Measurements from ENCODE around the gene NSMCE1. TPM values are rescaled to one million over a fixed set of nuclear protein-coding genes. Genes with fewer than 3 reads are reported as not detected.

NSMCE1 gene
- total RNA-seq, 4 donors from 2014 or later: 36.4 to 42.0 (median 40.6) TPM

DNA sequence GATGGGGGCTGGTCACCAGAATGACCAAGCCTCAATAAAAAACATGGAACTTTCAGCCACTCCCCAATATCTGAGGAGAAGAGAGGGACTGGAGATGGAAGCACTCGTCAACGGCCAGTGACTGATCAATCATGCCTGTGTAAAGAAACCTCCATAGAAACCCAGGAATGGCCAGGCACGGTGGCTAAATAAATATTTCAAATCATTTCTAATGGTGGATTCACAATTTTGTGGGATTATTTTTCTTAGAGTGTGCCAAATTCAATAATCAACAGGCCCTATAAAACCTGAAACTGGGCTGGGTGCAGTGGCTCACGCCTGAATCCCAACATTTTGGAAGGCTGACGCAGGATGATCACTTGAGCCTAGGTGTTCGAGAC lies 16.4 kb downstream of the NSMCE1 start:
- TF ChIP-seq, protein P1, sequence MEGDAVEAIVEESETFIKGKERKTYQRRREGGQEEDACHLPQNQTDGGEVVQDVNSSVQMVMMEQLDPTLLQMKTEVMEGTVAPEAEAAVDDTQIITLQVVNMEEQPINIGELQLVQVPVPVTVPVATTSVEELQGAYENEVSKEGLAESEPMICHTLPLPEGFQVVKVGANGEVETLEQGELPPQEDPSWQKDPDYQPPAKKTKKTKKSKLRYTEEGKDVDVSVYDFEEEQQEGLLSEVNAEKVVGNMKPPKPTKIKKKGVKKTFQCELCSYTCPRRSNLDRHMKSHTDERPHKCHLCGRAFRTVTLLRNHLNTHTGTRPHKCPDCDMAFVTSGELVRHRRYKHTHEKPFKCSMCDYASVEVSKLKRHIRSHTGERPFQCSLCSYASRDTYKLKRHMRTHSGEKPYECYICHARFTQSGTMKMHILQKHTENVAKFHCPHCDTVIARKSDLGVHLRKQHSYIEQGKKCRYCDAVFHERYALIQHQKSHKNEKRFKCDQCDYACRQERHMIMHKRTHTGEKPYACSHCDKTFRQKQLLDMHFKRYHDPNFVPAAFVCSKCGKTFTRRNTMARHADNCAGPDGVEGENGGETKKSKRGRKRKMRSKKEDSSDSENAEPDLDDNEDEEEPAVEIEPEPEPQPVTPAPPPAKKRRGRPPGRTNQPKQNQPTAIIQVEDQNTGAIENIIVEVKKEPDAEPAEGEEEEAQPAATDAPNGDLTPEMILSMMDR (IDR thresholded peaks at IDR 0.05; ENCODE audit: low read depth): no peak

DNA sequence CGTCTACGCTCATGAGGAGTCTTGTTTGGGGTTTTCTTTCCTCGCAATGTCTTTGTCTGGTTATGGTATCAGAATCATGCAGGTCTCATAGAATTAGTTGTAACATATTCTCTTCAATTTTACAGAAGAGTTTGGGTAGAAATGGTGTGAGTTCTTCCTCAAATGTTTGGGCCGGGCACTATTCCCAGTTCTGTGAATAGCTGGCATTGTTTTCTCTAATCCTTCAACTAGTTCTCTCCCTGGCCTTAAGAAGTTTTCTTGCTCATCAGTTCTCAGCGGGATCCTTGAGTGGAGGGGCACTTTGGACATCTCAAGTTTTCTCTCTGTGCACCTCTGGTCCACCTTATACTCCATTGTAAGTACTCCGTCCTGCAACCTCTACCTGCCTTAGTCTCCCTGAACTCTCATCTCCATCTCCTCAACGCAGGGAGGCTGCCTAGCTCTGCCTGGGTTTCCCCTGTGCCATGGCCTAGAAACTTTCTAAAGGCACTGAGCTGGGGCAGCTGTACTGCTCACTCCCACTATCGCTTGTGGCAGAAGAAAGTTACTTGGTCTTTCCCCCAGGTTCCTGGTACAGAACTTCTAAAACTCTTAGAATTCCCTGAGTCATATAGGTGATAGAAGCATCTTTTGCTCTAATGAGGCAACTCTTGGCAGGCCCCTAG lies 16.9 kb downstream of the NSMCE1 start:
- TF ChIP-seq, protein P1 (IDR thresholded peaks at IDR 0.05; ENCODE audit: low read depth): no peak

DNA sequence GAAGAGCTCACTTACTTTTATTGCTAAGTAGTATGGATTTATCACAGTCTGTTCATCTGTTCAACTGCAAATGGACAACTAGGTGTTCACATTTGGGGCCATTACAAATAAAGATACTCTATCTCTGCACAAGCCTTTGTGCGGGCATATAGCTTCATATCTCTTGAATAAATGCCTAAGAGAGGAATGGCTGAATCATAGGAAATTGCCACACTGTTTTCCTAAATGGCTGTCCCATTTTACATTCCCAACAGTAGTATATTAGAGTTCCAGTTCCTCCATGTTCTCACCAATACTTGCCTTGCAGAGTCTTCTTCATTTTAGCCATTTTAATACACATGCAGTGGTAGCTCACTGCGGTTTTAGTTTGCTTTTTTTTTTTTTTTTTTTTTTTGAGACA lies 20.5 kb downstream of the NSMCE1 start:
- TF ChIP-seq, protein P1 (IDR thresholded peaks at IDR 0.05; ENCODE audit: low read depth): no peak

DNA sequence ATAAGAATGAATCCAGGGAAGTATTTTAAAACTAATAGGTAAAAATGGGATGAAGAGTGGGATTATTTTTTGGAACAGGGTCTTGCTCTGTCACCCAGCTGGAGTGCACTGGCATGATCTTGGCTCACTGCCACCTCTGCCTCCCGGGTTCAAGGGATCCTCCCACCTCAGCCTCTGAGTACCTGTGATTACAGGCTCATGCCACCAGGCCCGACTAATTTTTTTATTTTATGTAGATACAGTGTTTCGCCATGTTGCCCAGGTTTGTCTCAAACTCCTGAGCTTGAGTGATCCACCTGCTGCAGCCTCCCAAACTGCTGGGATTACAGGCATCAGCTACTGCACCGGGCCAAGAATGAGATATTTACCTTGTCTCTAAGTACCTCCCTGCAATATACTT lies 22.1 kb downstream of the NSMCE1 start:
- TF ChIP-seq, protein P1 (IDR thresholded peaks at IDR 0.05; ENCODE audit: low read depth): no peak

DNA sequence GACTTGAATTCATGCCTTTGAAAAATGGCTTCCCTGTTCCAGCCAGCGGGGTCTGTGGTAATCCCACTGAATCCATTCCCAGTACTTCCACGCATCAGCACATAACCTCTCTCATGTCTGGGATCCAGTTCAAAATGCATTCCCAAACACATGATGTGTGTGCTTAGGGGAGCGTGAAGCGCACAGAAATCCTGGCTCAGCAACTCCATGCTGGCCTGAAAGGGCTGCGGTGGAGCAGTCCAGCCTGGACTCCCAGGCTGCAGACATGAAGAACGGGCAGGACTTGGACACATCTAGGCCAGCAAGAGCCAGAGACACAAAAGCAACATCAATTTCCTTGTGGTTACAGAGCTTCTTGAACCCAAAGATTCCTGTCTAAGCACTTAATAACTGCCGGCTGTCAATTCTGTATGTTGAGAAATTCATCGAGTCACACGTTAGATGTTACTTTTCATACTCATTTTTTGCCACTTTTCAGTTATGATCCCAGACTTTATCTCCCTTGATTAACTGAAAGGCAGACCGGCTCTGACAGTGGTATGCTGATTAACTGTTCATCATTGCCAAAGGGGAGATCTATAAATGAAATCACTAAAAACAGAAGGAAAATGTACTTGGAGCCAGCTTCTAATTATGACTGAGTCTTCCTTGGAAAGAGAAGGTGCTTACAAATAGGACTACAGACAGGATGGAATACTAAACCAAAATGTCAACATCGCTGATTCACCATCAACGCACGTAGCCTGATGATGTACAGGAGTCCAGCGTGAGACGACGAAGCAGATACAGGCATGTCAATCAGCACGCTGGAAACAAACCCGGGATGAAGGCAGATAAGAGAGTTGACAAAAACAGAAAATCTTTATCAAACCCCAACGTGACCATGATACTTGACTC lies 23.0 kb downstream of the NSMCE1 start:
- TF ChIP-seq, protein P1 (IDR thresholded peaks at IDR 0.05; ENCODE audit: low read depth): no peak

DNA sequence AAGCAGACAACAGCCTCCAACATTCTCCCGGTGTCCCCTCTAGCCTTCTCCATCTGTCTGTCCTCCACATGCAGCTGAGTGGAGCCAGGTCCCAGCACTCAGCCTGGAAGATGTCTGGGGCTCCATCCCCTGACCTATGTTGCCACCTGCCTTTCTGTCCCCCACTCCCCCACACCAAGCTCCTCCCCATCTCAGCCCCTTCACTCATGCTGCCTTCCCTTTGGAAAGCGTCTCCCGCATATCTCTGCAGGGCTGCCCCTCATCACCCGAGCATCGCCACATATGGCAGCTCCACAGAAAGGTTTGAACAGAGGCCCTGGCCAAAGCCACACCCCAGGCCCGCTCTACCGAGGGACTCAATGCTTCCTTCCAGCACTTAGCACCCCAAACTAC lies 24.2 kb downstream of the NSMCE1 start:
- TF ChIP-seq, protein P1 (IDR thresholded peaks at IDR 0.05; ENCODE audit: low read depth): no peak

DNA sequence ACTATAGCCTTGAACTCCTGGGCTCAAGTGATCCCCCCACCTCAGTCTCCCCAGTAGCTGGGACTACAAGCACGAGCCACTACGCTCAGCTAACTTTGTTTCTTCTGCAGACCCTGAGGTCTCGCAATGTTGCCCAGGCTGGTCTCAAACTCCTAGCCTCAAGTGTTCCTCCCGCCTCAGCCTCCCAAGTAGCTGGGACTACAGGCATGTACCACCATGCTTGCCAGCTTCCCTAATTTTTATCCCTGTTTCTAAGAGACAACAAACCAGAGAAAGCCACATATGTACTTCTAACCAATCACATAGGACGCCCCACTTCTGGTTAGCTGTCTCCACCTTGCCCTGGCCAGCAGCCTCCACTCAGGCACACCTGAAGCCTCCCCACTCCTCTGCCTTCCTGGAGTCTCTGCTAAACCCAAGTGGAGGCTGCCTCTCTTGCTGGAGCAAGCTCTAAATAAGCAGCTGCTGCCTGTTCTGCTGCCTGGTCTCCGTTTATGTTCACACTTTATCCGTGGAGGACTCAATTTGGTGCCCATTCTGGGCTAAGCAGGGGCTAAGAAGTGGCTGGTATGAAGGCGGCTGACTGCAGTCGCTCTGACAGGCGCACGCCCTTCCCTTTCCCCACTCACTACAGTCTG lies 24.7 kb downstream of the NSMCE1 start:
- TF ChIP-seq, protein P1 (IDR thresholded peaks at IDR 0.05; ENCODE audit: low read depth): no peak
